ENCODE measurements around the gene PTPRG.

The PTPRG gene

DNA sequence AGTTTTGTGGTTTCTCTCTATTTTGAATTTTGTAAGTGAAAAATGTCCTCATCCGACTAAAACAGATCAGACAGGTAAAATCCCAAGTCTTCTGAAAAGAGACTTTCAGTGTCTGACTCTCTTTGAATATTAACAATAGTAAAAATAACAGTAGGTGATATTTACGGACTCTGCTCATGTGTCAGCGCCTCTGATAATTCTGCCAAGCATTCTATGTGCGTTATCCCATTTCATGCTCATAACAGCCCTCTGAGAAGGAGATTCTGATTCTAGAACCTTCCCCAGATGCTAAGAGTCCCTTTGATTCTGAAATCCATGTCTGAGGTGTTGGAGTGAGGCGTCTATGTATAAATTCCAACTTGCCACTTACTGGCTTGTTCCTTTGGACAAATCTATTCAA lies 529.1 kb downstream of the PTPRG start:
- no peak for DNase-seq

- no peak for DNase-seq
Observed at GRCh38 chr3:62093025-62093424, 531.7 kb downstream of the PTPRG start.

GRCh38 chr3:62094461-62094860 lies 533.1 kb downstream of the PTPRG start:
- no peak for DNase-seq

- DNase-seq: no peak
Observed at GRCh38 chr3:62095080-62095479, 533.7 kb downstream of the PTPRG start.

- DNase-seq: no peak
Observed at GRCh38 chr3:62095756-62096155, 534.4 kb downstream of the PTPRG start.

DNA sequence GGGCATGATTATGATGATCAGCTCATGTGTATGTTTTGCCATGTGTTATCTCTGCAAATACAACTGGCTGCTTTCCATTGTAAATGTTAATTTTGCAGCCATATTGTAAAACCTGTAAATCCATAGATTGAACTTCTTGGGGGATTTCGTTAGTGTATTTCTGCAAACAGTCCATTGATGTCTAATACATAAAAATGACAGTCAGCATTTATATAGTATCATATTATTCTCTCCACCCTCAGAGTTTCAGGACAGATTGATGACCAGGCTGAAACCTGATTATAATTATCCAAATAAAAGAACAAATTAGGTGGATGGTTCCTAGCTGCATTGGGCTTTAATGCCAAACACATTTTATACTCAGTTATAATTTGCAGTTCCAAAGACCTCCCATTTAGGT lies 535.1 kb downstream of the PTPRG start:
- no peak for DNase-seq

GRCh38 chr3:62097121-62097520 lies 535.8 kb downstream of the PTPRG start:
- DNase-seq: no peak

DNA sequence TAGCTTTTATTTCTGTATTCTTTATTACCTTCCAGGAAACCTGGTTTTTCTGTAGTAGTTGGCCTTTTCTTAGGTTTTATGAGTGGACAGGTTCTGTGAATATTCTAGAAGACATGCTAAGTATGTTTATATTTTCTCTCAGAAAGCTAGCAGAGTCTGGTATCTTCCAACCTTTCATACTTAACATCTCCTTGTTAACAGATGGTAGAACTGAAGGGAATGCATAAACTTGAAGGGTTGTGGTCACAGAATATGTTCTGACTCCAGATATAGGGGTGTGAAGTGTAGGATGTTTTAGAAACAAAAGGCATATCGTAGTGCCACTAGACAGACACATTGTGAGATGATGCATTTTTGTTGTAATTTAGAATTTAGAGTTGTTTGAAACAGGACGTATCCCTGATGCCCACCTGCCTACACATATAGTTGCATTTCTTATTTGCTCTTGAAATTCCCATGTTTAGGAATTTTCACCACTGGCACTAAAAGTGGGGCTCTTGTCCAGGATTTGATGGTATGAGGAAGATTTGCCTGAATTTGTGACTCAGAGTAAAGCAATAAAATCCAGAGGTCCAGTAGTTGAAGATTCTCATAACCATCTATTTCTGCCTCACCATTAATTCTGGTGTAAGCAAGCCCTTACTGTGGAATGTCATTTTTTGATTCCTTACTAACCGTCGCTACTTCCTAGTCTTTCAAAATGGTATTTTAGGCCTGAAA lies 537.4 kb downstream of the PTPRG start:
- DNase-seq: no peak

DNA sequence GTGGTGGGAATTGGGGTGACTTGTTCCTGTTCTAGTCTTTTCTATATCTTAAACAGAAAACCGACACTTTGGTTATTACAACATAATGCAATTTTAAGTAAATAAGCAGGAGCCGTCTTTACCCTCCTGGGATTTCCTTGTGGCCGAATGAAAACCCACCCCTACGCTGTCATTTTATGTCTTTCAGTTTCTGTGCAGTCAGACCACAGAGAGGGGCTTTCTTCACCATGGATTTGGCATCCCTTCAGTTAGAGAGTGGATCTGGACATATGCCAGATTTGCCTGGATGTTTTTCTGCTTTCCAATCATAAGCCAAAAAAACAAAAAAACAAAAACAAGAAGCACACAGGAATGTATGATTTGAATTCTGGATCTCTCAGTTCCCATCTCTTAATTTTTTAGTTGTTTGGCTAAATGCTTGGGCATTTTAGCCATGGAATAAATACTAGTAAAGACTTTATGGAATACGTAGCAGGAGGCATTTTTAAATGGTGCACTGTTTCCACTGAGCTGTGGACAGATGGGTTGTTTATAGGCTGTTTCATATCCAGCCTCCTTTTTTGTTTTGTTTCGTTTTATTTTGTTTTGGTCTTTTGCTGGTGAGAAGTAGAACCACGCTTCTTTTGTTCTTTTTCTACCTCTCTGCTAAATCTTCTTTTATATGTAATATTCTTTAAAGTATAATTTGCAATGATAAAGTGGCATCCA lies 539.1 kb downstream of the PTPRG start:
- DNase-seq: peak; percentile 35

DNA sequence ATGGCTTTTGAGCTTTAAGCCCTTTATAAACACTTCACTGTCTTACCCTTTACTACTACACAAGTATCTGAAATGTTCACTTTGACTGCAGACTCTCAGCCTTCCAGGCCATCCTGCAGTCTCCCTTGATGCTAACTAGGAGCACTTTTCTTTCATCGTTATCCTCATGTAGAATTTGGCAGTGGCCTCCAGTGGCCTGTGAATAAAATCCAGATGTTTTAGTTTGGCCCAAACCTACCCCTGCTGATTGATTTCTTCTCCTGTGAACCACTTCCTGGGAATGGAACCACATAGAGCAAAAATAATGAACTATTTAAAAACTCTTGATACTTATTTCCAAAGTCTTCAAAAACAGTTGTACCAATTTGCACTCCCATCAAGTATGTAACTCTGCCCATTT lies 540.1 kb downstream of the PTPRG start:
- DNase-seq: peak; percentile 35

GRCh38 chr3:62103531-62103930 lies 542.2 kb downstream of the PTPRG start:
- no peak for DNase-seq

DNA sequence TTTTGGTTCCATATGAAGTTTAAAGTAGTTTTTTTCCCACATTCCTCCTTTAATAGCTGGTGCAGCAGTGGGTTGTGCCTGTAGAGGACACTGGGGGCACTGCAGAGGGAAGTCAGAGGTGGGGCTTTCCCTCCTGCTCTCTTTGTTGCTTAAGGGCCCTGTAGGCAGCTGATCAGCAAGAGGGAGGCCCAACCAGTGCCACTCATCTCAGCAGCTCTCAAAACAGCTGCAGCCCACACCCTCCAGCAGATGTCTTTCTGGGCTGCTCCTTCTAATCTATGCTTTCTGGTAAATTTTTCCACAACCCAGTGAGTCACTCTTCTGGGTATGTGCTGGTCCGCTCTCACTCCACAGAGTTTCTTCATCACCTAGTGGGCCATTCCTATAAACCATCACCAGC lies 548.2 kb downstream of the PTPRG start:
- DNase-seq: peak; percentile 52

DNA sequence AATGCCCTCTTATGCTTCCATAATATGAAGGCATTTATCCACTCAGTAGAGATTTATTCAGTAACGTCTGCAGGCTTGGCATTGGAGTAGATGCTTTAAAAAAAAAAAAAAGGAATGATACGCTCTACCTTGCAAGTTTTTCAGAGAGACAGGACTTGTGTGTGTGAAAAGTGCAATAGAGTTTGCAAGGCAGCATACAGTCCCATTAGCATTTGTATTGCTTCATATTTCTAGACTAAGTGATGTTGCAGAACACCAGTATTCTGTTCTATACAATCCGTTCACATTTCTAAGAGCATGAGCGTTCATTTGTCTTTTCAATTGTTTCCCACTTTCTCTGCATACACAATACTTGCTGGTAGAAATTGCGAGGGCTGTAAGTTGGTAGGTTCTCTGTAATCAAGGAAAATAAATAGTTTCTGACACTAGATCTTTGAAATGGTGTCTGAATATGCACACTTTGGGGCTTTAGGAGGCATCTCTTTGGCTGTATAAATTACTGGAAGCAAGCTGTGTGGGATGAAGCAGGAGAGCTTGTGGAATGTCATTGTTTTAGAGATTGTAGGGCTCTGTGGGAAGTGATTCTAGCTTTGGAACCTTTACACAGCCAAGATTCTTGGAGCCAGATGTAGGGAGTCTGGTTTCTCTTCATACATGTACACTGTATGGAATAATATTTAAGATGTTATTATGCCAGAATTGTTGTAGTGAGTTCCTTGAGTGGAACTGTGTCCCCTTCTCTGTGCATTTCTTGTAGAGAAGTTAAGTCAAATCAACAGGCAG lies 549.3 kb downstream of the PTPRG start:
- DNase-seq: no peak

DNA sequence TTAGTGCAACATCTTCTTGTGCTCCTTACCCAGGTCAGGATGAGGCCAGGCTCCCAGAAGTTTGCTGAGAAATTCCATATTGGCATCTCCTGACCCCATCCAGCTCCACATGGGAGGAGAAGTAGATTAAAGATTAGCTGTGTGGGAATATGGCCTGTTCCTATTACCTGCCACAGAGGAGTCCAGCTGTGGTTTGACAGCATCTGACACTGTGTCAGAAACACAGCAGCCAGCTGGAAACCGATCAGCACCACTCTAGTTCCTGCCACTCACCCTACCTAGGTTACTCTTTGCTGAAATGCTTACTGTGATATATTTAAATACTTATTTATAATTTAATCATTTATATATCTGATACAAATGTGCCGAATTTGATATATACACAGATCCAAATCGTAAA lies 551.7 kb downstream of the PTPRG start:
- DNase-seq: no peak

DNA sequence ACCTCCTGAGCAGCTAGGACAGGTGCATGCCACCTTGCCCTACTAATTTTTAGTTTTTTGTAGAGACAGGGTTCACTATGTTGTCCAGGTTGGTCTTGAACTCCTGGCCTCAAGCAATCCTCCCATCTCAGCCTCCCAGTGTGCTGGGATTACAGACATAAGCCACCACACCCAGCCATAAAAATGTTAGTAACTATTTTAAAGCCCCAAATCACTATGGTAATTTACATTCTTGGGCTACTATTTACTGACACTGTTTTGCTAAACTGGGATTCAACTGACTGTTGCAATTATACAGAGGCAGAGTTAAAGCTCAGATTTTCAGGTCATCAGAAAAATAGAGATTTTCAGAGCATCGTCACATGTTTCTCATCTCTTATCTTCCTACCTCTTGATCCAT lies 553.4 kb downstream of the PTPRG start:
- DNase-seq: no peak

GRCh38 chr3:62117903-62118548 lies 556.7 kb downstream of the PTPRG start:
- DNase-seq: no peak

- DNase-seq: no peak
Observed at GRCh38 chr3:62119139-62119538, 557.8 kb downstream of the PTPRG start.

- no peak for DNase-seq
Observed at GRCh38 chr3:62122819-62123218, 561.4 kb downstream of the PTPRG start.

DNA sequence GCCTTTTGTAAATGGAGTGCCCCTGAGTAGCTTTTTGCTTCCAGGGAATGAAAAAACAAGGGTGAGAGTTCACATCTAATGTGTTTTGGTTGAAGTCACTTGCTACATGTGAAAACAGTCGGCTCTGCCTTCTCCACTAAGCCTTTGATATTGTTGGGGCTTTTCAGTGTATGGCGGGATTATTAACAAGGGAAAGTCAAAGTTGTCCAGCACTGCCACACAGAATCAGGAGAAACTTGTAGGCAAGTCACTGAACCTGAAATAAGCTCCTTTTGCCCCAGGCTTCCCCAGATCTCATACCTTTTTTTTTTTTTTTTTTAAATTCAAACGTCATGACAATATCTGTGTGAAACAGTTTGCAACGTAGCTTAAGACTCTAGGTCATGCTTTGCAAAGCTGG lies 564.0 kb downstream of the PTPRG start:
- DNase-seq: no peak

DNA sequence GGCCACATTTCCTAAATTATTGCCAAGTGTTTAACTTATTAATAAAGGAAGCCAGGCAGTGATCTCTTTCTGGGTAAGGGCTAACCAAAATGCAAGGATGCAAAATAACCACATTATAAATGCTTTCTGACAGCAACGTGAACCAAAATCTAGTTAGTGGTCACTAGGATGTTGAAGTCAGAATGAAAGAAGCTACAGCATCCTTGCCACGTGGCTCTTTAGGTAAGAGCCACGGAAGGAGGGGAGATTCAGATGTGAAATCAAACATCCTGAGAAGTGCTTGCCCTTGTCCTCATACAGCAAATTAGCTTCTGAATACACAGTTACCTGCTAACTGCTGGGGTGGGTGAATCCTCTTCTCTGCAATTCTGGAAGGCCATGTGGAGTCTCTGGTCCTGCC lies 565.7 kb downstream of the PTPRG start:
- DNase-seq: no peak

DNA sequence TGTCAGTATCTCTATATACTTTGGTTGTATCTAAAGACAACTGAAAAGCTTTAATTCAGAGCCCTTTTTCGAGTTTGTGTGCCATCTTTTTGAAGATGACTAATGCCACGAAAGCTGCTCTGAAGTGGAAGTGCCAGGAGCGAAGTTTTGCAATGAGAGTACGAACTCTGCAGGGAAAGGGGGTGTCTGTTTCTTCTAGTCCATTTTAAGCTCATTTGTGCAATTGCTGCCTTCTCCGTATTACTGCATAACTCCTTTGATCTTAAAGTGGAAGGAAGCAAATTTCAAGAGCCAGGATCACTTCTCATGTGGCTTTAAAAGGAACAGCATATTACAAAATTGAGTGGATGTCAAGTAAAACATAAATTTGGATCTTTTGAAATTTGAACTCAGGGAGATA lies 566.7 kb downstream of the PTPRG start:
- no peak for DNase-seq

DNA sequence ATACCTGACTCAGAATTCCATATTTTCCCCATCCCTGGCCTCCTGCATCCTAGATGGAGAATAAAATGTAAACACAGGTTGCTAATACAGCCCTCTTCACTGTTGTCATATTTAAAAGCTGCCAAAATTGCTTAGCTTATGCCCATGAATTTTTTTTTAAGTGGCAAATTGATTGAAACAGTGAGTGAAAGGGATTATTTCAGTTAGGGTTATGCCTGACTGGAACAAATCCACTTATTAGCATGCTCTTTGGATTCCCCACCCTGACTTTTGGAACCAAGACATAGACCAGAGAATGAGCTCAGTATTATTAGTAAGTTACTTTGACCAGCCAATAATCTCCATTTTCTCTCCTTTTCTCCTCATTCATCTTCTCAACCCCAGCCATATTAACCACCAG lies 567.3 kb downstream of the PTPRG start:
- DNase-seq: no peak

DNA sequence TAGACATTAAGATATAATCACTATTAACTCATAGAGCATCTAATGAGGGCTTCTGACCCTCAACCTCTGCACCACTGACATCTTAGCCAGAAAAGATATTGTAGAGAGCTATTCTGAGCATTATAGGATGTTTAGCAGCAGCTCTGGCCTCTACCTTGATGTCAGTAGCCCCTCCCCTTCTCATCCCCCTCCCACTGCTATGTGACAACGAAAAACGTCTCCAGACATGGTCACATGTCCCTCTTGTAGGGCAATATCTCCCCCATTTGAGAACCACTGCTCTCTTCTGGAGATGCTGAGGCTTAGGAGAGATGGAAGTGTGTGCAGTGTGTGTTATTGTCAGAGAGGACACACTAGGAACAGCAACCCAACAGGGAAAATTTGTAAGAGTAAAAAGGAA lies 569.7 kb downstream of the PTPRG start:
- no peak for DNase-seq
